ENCODE results near the gene MINDY3.

Gene MINDY3

GRCh38 chr10:15754937-15755336 lies 105.4 kb downstream of the MINDY3 start:
- Mint-ChIP-seq H3K9me3 (no peaks in the 10 kb centered on the region), H3K27ac (no peak overlapping the region), H3K4me1 (ENCODE audit: low read depth) (no peaks in the 10 kb centered on the region), H3K4me3 (no peak overlapping the region), H3K27me3 (peaks cover 24% of the 10 kb centered on the region), H3K36me3 (ENCODE audit: low read depth) (no peaks in the 10 kb centered on the region)

GRCh38 chr10:15751046-15751445 lies 109.3 kb downstream of the MINDY3 start:
- H3K27ac Mint-ChIP-seq: no peak overlapping the region
- no peak overlapping the region for H3K4me3 Mint-ChIP-seq
- H3K27me3 Mint-ChIP-seq: peaks cover 20% of the 10 kb centered on the region
- H3K36me3 Mint-ChIP-seq (ENCODE audit: low read depth): no peaks in the 10 kb centered on the region
- no peaks in the 10 kb centered on the region for H3K9me3 Mint-ChIP-seq
- H3K4me1 Mint-ChIP-seq (ENCODE audit: low read depth): no peaks in the 10 kb centered on the region

- Mint-ChIP-seq H3K4me1 (ENCODE audit: low read depth) (no peaks in the 10 kb centered on the region), H3K36me3 (ENCODE audit: low read depth) (no peaks in the 10 kb centered on the region), H3K27me3 (peaks cover 15% of the 10 kb centered on the region), H3K27ac (no peak overlapping the region), H3K9me3 (no peaks in the 10 kb centered on the region), H3K4me3 (no peak overlapping the region)
Measured at GRCh38 chr10:15748126-15748525, 112.2 kb downstream of the MINDY3 start.

GRCh38 chr10:15747632-15748031 lies 112.7 kb downstream of the MINDY3 start:
- Mint-ChIP-seq H3K27ac (no peak overlapping the region), H3K27me3 (peaks cover 10% of the 10 kb centered on the region), H3K4me3 (no peak overlapping the region), H3K9me3 (no peaks in the 10 kb centered on the region), H3K4me1 (ENCODE audit: low read depth) (no peaks in the 10 kb centered on the region), H3K36me3 (ENCODE audit: low read depth) (no peaks in the 10 kb centered on the region)

GRCh38 chr10:15745751-15746150 lies 114.6 kb downstream of the MINDY3 start:
- Mint-ChIP-seq H3K4me1 (ENCODE audit: low read depth) (no peaks in the 10 kb centered on the region), H3K4me3 (no peak overlapping the region), H3K27me3 (peaks cover 7% of the 10 kb centered on the region), H3K36me3 (ENCODE audit: low read depth) (no peaks in the 10 kb centered on the region), H3K9me3 (no peaks in the 10 kb centered on the region), H3K27ac (no peak overlapping the region)

- no peaks in the 10 kb centered on the region for H3K36me3 Mint-ChIP-seq (ENCODE audit: low read depth)
- peaks cover 7% of the 10 kb centered on the region for H3K27me3 Mint-ChIP-seq
- no peaks in the 10 kb centered on the region for H3K4me1 Mint-ChIP-seq (ENCODE audit: low read depth)
- H3K4me3 Mint-ChIP-seq: no peak overlapping the region
- no peak overlapping the region for H3K27ac Mint-ChIP-seq
- H3K9me3 Mint-ChIP-seq: no peaks in the 10 kb centered on the region
Measured at GRCh38 chr10:15744217-15744865, 116.0 kb downstream of the MINDY3 start.

- Mint-ChIP-seq H3K9me3 (no peaks in the 10 kb centered on the region), H3K27me3 (peaks cover 3% of the 10 kb centered on the region), H3K27ac (no peak overlapping the region), H3K4me3 (no peak overlapping the region), H3K4me1 (ENCODE audit: low read depth) (no peaks in the 10 kb centered on the region), H3K36me3 (ENCODE audit: low read depth) (no peaks in the 10 kb centered on the region)
Measured at GRCh38 chr10:15743443-15743842, 116.9 kb downstream of the MINDY3 start.

GRCh38 chr10:15742836-15743235 lies 117.5 kb downstream of the MINDY3 start:
- no peak overlapping the region for H3K4me3 Mint-ChIP-seq
- H3K36me3 Mint-ChIP-seq (ENCODE audit: low read depth): no peaks in the 10 kb centered on the region
- no peaks in the 10 kb centered on the region for H3K4me1 Mint-ChIP-seq (ENCODE audit: low read depth)
- H3K9me3 Mint-ChIP-seq: no peaks in the 10 kb centered on the region
- peaks cover 3% of the 10 kb centered on the region for H3K27me3 Mint-ChIP-seq
- no peak overlapping the region for H3K27ac Mint-ChIP-seq

- no peaks in the 10 kb centered on the region for H3K36me3 Mint-ChIP-seq (ENCODE audit: low read depth)
- H3K27me3 Mint-ChIP-seq: peaks cover 3% of the 10 kb centered on the region
- no peak overlapping the region for H3K4me3 Mint-ChIP-seq
- no peak overlapping the region for H3K27ac Mint-ChIP-seq
- H3K9me3 Mint-ChIP-seq: no peaks in the 10 kb centered on the region
- H3K4me1 Mint-ChIP-seq (ENCODE audit: low read depth): no peaks in the 10 kb centered on the region
Measured at GRCh38 chr10:15742102-15742501, 118.2 kb downstream of the MINDY3 start.

GRCh38 chr10:15741581-15741980 lies 118.7 kb downstream of the MINDY3 start:
- H3K4me3 Mint-ChIP-seq: no peak overlapping the region
- no peaks in the 10 kb centered on the region for H3K4me1 Mint-ChIP-seq (ENCODE audit: low read depth)
- no peak overlapping the region for H3K27ac Mint-ChIP-seq
- H3K9me3 Mint-ChIP-seq: no peaks in the 10 kb centered on the region
- H3K36me3 Mint-ChIP-seq (ENCODE audit: low read depth): no peaks in the 10 kb centered on the region
- H3K27me3 Mint-ChIP-seq: peaks cover 3% of the 10 kb centered on the region

- peaks cover 10% of the 10 kb centered on the region for H3K27me3 Mint-ChIP-seq
- no peak overlapping the region for H3K27ac Mint-ChIP-seq
Measured at GRCh38 chr10:15740261-15740660, 120.0 kb downstream of the MINDY3 start.

GRCh38 chr10:15739254-15739970 lies 120.9 kb downstream of the MINDY3 start:
- Mint-ChIP-seq H3K27me3 (peaks cover 10% of the 10 kb centered on the region), H3K4me3 (no peak overlapping the region), H3K36me3 (ENCODE audit: low read depth) (no peaks in the 10 kb centered on the region), H3K9me3 (no peaks in the 10 kb centered on the region), H3K4me1 (ENCODE audit: low read depth) (no peaks in the 10 kb centered on the region), H3K27ac (no peak overlapping the region)

More at GRCh38 chr10:15740261-15740660, 120.0 kb downstream of the MINDY3 start:
- Mint-ChIP-seq H3K4me3 (no peak overlapping the region), H3K9me3 (no peaks in the 10 kb centered on the region), H3K4me1 (ENCODE audit: low read depth) (no peaks in the 10 kb centered on the region), H3K36me3 (ENCODE audit: low read depth) (no peaks in the 10 kb centered on the region)

GRCh38 chr10:15738270-15738925 lies 121.9 kb downstream of the MINDY3 start:
- Mint-ChIP-seq H3K36me3 (ENCODE audit: low read depth) (no peaks in the 10 kb centered on the region), H3K27ac (no peak overlapping the region), H3K4me3 (no peak overlapping the region), H3K4me1 (ENCODE audit: low read depth) (no peaks in the 10 kb centered on the region), H3K27me3 (peaks cover 13% of the 10 kb centered on the region), H3K9me3 (peaks cover 5% of the 10 kb centered on the region)

GRCh38 chr10:15737656-15738055 lies 122.7 kb downstream of the MINDY3 start:
- no peak overlapping the region for H3K4me3 Mint-ChIP-seq
- no peaks in the 10 kb centered on the region for H3K36me3 Mint-ChIP-seq (ENCODE audit: low read depth)
- H3K4me1 Mint-ChIP-seq (ENCODE audit: low read depth): no peaks in the 10 kb centered on the region
- H3K9me3 Mint-ChIP-seq: peaks cover 5% of the 10 kb centered on the region
- peaks cover 13% of the 10 kb centered on the region for H3K27me3 Mint-ChIP-seq
- H3K27ac Mint-ChIP-seq: no peak overlapping the region

GRCh38 chr10:15735763-15736162 lies 124.5 kb downstream of the MINDY3 start:
- H3K36me3 Mint-ChIP-seq (ENCODE audit: low read depth): no peaks in the 10 kb centered on the region
- H3K4me1 Mint-ChIP-seq (ENCODE audit: low read depth): no peaks in the 10 kb centered on the region
- no peak overlapping the region for H3K4me3 Mint-ChIP-seq
- H3K27ac Mint-ChIP-seq: no peak overlapping the region
- peaks cover 10% of the 10 kb centered on the region for H3K27me3 Mint-ChIP-seq
- peaks cover 7% of the 10 kb centered on the region for H3K9me3 Mint-ChIP-seq

Data from stimulated activated naive CD8-positive, alpha-beta T cell treated with anti-CD3 and anti-CD28 coated beads, Interleukin-15, Interleukin-2, amounts not matched to agents 100 ng/mL and 50 ng/mL, for 24 hours (primary cell).